Fibroblast of pulmonary artery (primary cell): ENCODE data around the gene CFLAR.
A peak's percentile ranks its signal among the peaks of the same experiment; 100 is the strongest.

Experiments
- DNase-seq: peaks from one replicate; pipeline ENCODE4 v3.0.0-alpha.2; 2010; ENCODE audit warnings: low read depth
- H3K4me3 ChIP-seq: replicated peaks from 2 replicates; pipeline ENCODE4 v1.5.1; 2011; ENCODE audit warnings: low read depth, mild to moderate bottlenecking, control low read depth, low read length, moderate library complexity
- TF ChIP-seq, protein P1 (sequence below): IDR thresholded peaks from 2 replicates; pipeline ENCODE4 v1.5.1; 2011; ENCODE audit warnings: mild to moderate bottlenecking, control low read depth, low read length, inconsistent platforms; ENCODE audit errors: missing control alignments

Gene CFLAR

DNA sequence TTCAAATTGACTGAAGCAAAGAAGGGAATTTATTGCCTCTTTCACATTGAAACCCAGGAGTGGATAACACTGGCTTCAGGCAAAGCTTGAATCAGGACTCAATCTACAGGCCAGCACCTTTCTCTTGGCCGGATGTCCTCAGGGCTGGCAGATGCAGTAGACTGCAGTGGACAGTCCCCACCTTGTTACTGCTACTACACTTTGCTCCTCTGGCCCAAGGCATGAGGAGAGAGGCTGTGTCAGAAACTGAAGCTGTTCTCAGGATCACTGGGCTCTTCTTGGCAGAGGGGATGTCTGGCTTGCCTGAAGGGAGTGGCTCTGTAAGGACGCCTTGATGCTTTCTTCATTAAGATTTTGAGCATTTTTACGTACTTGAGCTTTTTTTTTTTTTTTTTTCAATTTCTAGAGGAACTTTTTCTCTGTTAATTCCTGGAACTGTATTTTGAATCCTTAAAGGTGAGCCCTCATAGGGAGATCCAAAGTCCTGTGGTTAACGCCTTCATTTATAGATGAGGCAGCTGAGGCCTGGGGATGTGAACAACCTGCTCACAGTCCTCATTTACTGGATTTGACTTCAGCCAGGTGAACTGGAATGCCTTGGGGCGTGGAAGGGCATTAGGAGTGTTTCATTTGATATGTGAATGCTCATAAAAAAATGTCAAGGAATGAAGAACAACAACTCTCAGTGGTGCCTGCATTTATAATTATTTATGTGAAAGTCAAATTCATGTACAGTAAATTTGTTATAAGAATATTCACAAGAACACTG, 103.5 kb downstream of the CFLAR start:
- no peak overlapping the region for H3K4me3 ChIP-seq
- DNase-seq: no peak
- TF ChIP-seq, protein P1, sequence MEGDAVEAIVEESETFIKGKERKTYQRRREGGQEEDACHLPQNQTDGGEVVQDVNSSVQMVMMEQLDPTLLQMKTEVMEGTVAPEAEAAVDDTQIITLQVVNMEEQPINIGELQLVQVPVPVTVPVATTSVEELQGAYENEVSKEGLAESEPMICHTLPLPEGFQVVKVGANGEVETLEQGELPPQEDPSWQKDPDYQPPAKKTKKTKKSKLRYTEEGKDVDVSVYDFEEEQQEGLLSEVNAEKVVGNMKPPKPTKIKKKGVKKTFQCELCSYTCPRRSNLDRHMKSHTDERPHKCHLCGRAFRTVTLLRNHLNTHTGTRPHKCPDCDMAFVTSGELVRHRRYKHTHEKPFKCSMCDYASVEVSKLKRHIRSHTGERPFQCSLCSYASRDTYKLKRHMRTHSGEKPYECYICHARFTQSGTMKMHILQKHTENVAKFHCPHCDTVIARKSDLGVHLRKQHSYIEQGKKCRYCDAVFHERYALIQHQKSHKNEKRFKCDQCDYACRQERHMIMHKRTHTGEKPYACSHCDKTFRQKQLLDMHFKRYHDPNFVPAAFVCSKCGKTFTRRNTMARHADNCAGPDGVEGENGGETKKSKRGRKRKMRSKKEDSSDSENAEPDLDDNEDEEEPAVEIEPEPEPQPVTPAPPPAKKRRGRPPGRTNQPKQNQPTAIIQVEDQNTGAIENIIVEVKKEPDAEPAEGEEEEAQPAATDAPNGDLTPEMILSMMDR: no peak

DNA sequence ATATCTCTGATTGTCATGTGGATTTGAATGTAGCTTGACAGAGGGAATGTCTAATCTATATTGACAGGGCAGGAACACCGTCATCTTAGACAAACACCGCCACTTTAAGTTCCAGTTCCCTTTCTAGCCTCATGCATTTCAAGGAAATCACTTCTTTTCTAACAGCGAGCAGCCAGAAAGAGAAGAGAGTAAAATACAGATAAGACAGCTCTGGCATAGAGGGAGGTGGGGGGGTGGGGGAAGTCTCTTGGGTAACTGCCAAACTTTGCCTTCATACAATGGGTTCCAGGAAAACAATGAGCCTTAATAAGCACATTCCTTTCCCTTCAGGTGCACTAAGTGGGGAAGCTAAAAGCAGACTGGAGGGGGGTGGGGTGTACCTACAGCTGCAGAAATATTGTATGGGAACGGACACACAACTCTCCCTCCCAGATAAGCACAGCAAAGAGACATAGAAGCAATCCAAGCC, 104.2 kb downstream of the CFLAR start:
- TF ChIP-seq, protein P1: no peak
- H3K4me3 ChIP-seq: no peak overlapping the region
- peak; percentile 70 for DNase-seq

DNA sequence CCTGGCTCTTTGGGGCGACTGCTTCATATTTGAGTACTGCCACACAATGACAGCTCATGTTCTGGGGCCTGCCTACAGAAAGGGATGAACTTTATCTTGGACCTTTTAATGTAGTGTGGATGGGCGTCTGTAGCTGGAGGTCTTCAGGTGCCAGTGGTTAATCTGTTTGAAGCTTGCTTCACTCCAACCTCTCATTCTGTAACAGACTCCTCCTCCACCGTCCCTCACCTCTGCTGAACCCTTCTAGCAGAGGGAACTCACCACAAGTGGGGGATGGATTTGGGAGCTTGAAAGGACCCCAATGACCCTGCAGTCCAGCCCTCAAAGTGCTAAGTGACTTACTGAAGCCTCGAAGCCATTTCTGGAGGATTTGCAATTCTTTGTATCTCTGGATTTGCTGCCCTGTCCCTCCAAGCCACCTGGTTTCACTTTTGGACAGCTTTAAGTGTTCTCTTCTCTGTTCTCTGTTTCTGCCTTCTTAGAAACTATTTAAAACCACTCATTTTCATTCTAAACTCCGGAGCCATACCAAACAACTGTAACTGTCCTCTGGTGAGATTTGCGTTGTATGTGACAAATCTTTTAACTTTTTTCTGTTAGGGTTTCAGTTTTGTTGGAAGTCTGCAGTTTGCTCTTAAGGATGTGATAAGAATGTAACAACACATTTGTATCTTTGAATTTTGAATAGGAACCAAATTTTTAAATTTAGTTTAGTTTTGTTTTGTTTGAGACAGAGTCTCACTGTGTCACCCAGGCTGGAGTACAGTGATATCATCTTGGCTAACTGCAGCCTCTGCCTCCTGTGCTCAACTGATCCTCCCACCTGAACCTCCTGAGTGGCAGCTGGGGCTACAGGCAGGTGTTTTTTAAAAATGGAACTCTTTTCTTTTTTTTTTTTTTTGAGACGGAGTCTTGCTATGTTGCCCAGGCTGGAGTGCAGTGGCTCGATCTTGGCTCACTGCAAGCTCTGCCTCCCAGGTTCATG, 107.4 kb downstream of the CFLAR start:
- DNase-seq: no peak
- TF ChIP-seq, protein P1: no peak
- no peak overlapping the region for H3K4me3 ChIP-seq
